ENCODE measurements around the gene FAM131A.

The FAM131A gene

GRCh38 chr3:184349563-184350470, 12.4 kb downstream of the FAM131A start:
- no peak for DNase-seq (ENCODE audit: low read depth, low spot score)
- no CpG with 5 or more reads among the region's 10 CpGs for WGBS (ENCODE audit: insufficient coverage, insufficient read length)
- Histone ChIP-seq H3K27me3 (ENCODE audit: control insufficient read depth, insufficient read depth, low read length) (no peaks in the 10 kb centered on the region), H3K9me3 (ENCODE audit: control insufficient read depth, insufficient read depth, low read length) (no peaks in the 10 kb centered on the region), H3K36me3 (ENCODE audit: control insufficient read depth, insufficient read depth, low read length) (peaks cover 6% of the 10 kb centered on the region), H3K27ac (ENCODE audit: low read length) (no peak overlapping the region), H3K4me1 (ENCODE audit: control insufficient read depth, insufficient read depth, low read length) (0 out of 2 replicates have a peak, but pooled peaks cover under 1% of the 10 kb centered on the region), H3K4me3 (ENCODE audit: low read length) (no peak overlapping the region)

GRCh38 chr3:184350618-184351017, 13.2 kb downstream of the FAM131A start:
- Histone ChIP-seq H3K36me3 (ENCODE audit: control insufficient read depth, insufficient read depth, low read length) (peaks cover 10% of the 10 kb centered on the region; the same call in 1 of the 2 replicates), H3K27me3 (ENCODE audit: control insufficient read depth, insufficient read depth, low read length) (no peaks in the 10 kb centered on the region), H3K9me3 (ENCODE audit: control insufficient read depth, insufficient read depth, low read length) (no peaks in the 10 kb centered on the region), H3K27ac (ENCODE audit: low read length) (no peak overlapping the region), H3K4me3 (ENCODE audit: low read length) (no peak overlapping the region), H3K4me1 (ENCODE audit: control insufficient read depth, insufficient read depth, low read length) (no peaks in the 10 kb centered on the region)
- DNase-seq (ENCODE audit: low read depth, low spot score) = no peak
- WGBS (ENCODE audit: insufficient coverage, insufficient read length) = no CpG with 5 or more reads among the region's 6 CpGs

- WGBS (ENCODE audit: insufficient coverage, insufficient read length) = no CpG with 5 or more reads among the region's 9 CpGs
- H3K27ac ChIP-seq (ENCODE audit: low read length) = no peak overlapping the region
- no peaks in the 10 kb centered on the region for H3K9me3 ChIP-seq (ENCODE audit: control insufficient read depth, insufficient read depth, low read length)
- no peak overlapping the region for H3K4me3 ChIP-seq (ENCODE audit: low read length)
- peaks cover 10% of the 10 kb centered on the region; the same call in 1 of the 2 replicates for H3K36me3 ChIP-seq (ENCODE audit: control insufficient read depth, insufficient read depth, low read length)
- H3K27me3 ChIP-seq (ENCODE audit: control insufficient read depth, insufficient read depth, low read length) = no peaks in the 10 kb centered on the region
- DNase-seq (ENCODE audit: low read depth, low spot score) = no peak
- no peaks in the 10 kb centered on the region for H3K4me1 ChIP-seq (ENCODE audit: control insufficient read depth, insufficient read depth, low read length)
Measured at GRCh38 chr3:184351511-184352148, 14.2 kb downstream of the FAM131A start.

- Histone ChIP-seq H3K36me3 (ENCODE audit: control insufficient read depth, insufficient read depth, low read length) (peaks cover 12% of the 10 kb centered on the region), H3K9me3 (ENCODE audit: control insufficient read depth, insufficient read depth, low read length) (no peaks in the 10 kb centered on the region), H3K4me3 (ENCODE audit: low read length) (no peak overlapping the region), H3K27me3 (ENCODE audit: control insufficient read depth, insufficient read depth, low read length) (no peaks in the 10 kb centered on the region), H3K27ac (ENCODE audit: low read length) (no peak overlapping the region), H3K4me1 (ENCODE audit: control insufficient read depth, insufficient read depth, low read length) (no peaks in the 10 kb centered on the region)
- DNase-seq (ENCODE audit: low read depth, low spot score) = no peak
- whole genome bisulfite sequencing (ENCODE audit: insufficient coverage, insufficient read length) = no CpG with 5 or more reads among the region's 15 CpGs
Measured at GRCh38 chr3:184352149-184352785, 14.9 kb downstream of the FAM131A start.

- WGBS (ENCODE audit: insufficient coverage, insufficient read length) = no CpG with 5 or more reads among the region's 11 CpGs
- H3K4me3 ChIP-seq (ENCODE audit: low read length) = no peak overlapping the region
- H3K9me3 ChIP-seq (ENCODE audit: control insufficient read depth, insufficient read depth, low read length) = no peaks in the 10 kb centered on the region
- H3K4me1 ChIP-seq (ENCODE audit: control insufficient read depth, insufficient read depth, low read length) = no peaks in the 10 kb centered on the region
- DNase-seq (ENCODE audit: low read depth, low spot score) = no peak
- peaks cover 19% of the 10 kb centered on the region for H3K36me3 ChIP-seq (ENCODE audit: control insufficient read depth, insufficient read depth, low read length)
- H3K27ac ChIP-seq (ENCODE audit: low read length) = no peak overlapping the region
- H3K27me3 ChIP-seq (ENCODE audit: control insufficient read depth, insufficient read depth, low read length) = no peaks in the 10 kb centered on the region
Measured at GRCh38 chr3:184352897-184353545, 15.6 kb downstream of the FAM131A start.

GRCh38 chr3:184353546-184353941, 16.1 kb downstream of the FAM131A start:
- no peak for DNase-seq (ENCODE audit: low read depth, low spot score)
- peaks cover 21% of the 10 kb centered on the region for H3K36me3 ChIP-seq (ENCODE audit: control insufficient read depth, insufficient read depth, low read length)
- H3K9me3 ChIP-seq (ENCODE audit: control insufficient read depth, insufficient read depth, low read length) = no peaks in the 10 kb centered on the region

GRCh38 chr3:184354121-184354728, 16.8 kb downstream of the FAM131A start:
- Histone ChIP-seq H3K4me1 (ENCODE audit: control insufficient read depth, insufficient read depth, low read length) (no peaks in the 10 kb centered on the region), H3K27me3 (ENCODE audit: control insufficient read depth, insufficient read depth, low read length) (no peaks in the 10 kb centered on the region), H3K36me3 (ENCODE audit: control insufficient read depth, insufficient read depth, low read length) (peaks cover 21% of the 10 kb centered on the region), H3K27ac (ENCODE audit: low read length) (no peak overlapping the region), H3K9me3 (ENCODE audit: control insufficient read depth, insufficient read depth, low read length) (no peaks in the 10 kb centered on the region), H3K4me3 (ENCODE audit: low read length) (no peak overlapping the region)
- DNase-seq (ENCODE audit: low read depth, low spot score) = no peak
- no CpG with 5 or more reads among the region's 18 CpGs for WGBS (ENCODE audit: insufficient coverage, insufficient read length)

More at GRCh38 chr3:184353546-184353941, 16.1 kb downstream of the FAM131A start:
- WGBS (ENCODE audit: insufficient coverage, insufficient read length) = no CpG with 5 or more reads among the region's 11 CpGs
- Histone ChIP-seq H3K4me1 (ENCODE audit: control insufficient read depth, insufficient read depth, low read length) (no peaks in the 10 kb centered on the region), H3K4me3 (ENCODE audit: low read length) (no peak overlapping the region), H3K27me3 (ENCODE audit: control insufficient read depth, insufficient read depth, low read length) (no peaks in the 10 kb centered on the region), H3K27ac (ENCODE audit: low read length) (no peak overlapping the region)

GRCh38 chr3:184354754-184355153, 17.4 kb downstream of the FAM131A start:
- Histone ChIP-seq H3K27ac (ENCODE audit: low read length) (no peak overlapping the region), H3K36me3 (ENCODE audit: control insufficient read depth, insufficient read depth, low read length) (peaks cover 21% of the 10 kb centered on the region)

GRCh38 chr3:184355261-184356040, 18.1 kb downstream of the FAM131A start:
- peaks cover 21% of the 10 kb centered on the region for H3K36me3 ChIP-seq (ENCODE audit: control insufficient read depth, insufficient read depth, low read length)
- no peaks in the 10 kb centered on the region for H3K27me3 ChIP-seq (ENCODE audit: control insufficient read depth, insufficient read depth, low read length)
- H3K4me3 ChIP-seq (ENCODE audit: low read length) = no peak overlapping the region
- H3K27ac ChIP-seq (ENCODE audit: low read length) = no peak overlapping the region
- no CpG with 5 or more reads among the region's 18 CpGs for WGBS (ENCODE audit: insufficient coverage, insufficient read length)
- DNase-seq (ENCODE audit: low read depth, low spot score) = no peak
- peaks cover 7% of the 10 kb centered on the region; the same call in 1 of the 2 replicates for H3K4me1 ChIP-seq (ENCODE audit: control insufficient read depth, insufficient read depth, low read length)
- no peaks in the 10 kb centered on the region for H3K9me3 ChIP-seq (ENCODE audit: control insufficient read depth, insufficient read depth, low read length)

More at GRCh38 chr3:184354754-184355153, 17.4 kb downstream of the FAM131A start:
- Histone ChIP-seq H3K4me3 (ENCODE audit: low read length) (no peak overlapping the region), H3K4me1 (ENCODE audit: control insufficient read depth, insufficient read depth, low read length) (peaks cover 3% of the 10 kb centered on the region; the same call in 1 of the 2 replicates), H3K9me3 (ENCODE audit: control insufficient read depth, insufficient read depth, low read length) (no peaks in the 10 kb centered on the region), H3K27me3 (ENCODE audit: control insufficient read depth, insufficient read depth, low read length) (no peaks in the 10 kb centered on the region)
- WGBS (ENCODE audit: insufficient coverage, insufficient read length) = no CpG with 5 or more reads among the region's 8 CpGs
- no peak for DNase-seq (ENCODE audit: low read depth, low spot score)

Measured in iPS DF 6.9 (cell line).